Measurements from ENCODE around the gene PIK3R1.

The PIK3R1 gene

GRCh38 chr5:68295772-68296171, 80.2 kb downstream of the PIK3R1 start:
- no peak for DNase-seq (ENCODE audit: low spot score)

GRCh38 chr5:68296895-68297294, 81.3 kb downstream of the PIK3R1 start:
- no peak for DNase-seq (ENCODE audit: low spot score)

GRCh38 chr5:68297656-68298055, 82.1 kb downstream of the PIK3R1 start:
- DNase-seq (ENCODE audit: low spot score): no peak

DNA sequence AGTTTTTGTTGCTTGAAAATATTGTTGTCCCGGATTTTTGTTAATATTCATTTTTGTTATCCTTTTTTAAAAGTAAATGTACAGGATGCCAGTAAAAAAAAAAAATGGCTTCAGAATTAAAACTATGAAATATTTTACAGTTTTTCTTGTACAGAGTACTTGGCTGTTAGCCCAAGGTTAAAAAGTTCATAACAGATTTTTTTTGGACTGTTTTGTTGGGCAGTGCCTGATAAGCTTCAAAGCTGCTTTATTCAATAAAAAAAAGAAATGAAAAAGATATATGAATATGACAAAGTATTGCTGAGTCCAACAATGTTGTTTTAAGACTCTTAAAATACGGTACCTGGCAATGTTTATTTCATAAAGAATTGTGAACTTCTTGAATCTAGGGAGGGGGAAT, 82.9 kb downstream of the PIK3R1 start:
- no peak for DNase-seq (ENCODE audit: low spot score)

GRCh38 chr5:68299105-68299504, 83.5 kb downstream of the PIK3R1 start:
- no peak for DNase-seq (ENCODE audit: low spot score)

- no peak for DNase-seq (ENCODE audit: low spot score)
Observed at GRCh38 chr5:68299575-68299974, 84.0 kb downstream of the PIK3R1 start.

GRCh38 chr5:68303038-68303738, 87.6 kb downstream of the PIK3R1 start:
- DNase-seq (ENCODE audit: low spot score): peak; percentile 58

DNA sequence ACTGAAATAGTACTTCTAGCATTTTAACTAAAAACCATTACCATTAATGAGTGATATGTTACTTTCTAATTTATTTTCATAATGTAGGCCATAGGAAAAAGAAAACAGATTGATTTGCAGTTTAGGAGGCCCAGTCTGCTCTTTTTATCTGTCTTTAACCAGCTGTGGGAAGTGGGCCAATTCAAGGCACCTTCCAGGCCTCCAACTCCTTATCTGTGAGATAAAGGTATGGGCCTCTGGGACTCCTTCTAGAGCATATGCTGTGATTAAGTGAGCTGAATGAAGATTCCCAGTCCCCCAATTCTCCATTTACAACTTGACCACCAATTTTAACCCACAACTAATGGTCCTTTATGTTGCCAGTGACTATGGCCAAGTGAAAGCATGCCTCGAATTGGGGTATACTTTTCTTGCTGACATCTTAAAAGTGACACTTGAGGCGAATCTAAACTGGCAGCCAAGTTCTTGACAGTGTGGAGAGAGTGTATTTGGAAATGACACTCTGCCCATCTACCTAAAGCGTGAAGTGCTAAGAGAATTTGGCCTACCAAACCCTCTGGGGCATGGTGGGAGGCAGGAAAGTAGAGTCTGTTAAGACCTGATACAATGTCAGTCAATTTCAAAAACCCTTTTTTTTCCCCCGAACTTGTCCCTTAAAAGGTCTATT, 88.3 kb downstream of the PIK3R1 start:
- DNase-seq (ENCODE audit: low spot score): peak; percentile 70

- peak; percentile 67 for DNase-seq (ENCODE audit: low spot score)
Observed at GRCh38 chr5:68304421-68305052, 89.0 kb downstream of the PIK3R1 start.

DNA sequence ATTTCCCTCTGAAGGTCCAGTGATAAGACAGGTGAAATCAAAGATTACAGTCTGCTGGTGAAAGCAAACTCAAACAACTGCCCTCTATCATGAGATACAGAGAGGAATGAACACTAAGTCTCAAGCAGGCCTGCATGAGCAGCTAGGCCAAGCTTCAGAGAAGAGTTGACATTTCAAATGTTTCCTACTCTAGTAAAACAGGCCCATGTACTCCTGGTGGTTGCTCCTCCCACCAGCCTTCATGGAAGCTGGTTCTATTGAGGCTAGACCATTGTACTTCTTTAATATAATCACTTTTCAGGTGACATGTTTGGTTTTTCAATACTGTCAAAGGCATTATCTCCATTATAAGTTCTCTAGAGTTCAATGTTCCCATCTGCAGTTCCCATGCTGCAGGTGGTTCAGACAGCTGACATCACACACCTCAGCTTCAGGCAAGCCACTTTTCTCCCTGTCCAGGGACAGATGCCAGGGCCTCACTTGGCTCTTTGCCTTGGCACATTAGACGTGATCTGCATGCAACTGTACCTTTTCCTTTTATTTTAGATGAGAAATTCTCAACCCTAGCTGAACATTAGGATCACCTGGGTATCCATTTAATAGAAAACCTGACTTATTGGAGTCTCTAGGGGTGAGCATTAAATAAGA, 89.8 kb downstream of the PIK3R1 start:
- no peak for DNase-seq (ENCODE audit: low spot score)

- no peak for DNase-seq (ENCODE audit: low spot score)
Observed at GRCh38 chr5:68306361-68307014, 90.9 kb downstream of the PIK3R1 start.

- no peak for DNase-seq (ENCODE audit: low spot score)
Observed at GRCh38 chr5:68313336-68313735, 97.8 kb downstream of the PIK3R1 start.

DNA sequence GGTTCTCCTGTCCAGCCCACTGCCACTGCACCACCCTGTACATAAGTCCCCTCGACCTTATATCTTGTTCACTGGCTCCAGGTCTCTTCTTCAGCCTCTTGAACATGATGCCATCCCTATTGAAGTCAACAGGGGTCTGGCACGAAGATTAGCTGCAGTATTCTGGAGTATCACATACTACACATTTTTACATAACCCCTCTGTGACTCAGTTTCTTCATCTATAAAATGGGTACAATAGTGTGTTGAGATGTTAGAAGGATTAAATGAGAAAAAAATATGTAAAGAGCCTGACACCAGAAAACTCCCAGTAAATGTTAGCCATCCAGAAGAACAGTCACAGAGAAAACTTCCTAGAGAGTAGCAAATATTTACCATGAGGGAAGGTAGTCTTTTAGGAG, 98.9 kb downstream of the PIK3R1 start:
- no peak for DNase-seq (ENCODE audit: low spot score)

GRCh38 chr5:68315679-68316271, 100.2 kb downstream of the PIK3R1 start:
- DNase-seq (ENCODE audit: low spot score): no peak

- DNase-seq (ENCODE audit: low spot score): no peak
Observed at GRCh38 chr5:68316469-68316868, 100.9 kb downstream of the PIK3R1 start.

DNA sequence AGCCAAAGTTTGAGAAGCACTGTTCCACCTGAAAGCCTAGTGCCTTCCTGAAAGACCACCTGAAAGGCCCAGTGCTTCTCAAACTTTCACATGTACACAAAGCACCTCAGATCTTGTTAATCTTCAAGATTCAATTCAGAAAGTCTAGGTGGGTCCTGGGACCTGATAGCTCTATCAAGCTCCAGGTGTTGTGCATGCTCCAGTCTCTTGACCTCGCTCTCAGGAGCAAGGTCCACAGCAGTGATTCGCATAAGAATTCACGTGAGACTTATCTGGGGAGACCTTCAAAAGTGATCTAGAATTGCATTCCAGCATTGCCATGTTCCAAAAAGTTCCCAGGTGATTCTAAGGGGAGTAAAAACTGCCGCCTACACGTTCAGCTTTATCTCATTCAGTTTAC, 102.1 kb downstream of the PIK3R1 start:
- no peak for DNase-seq (ENCODE audit: low spot score)

GRCh38 chr5:68318955-68319705, 103.6 kb downstream of the PIK3R1 start:
- DNase-seq (ENCODE audit: low spot score): no peak

DNA sequence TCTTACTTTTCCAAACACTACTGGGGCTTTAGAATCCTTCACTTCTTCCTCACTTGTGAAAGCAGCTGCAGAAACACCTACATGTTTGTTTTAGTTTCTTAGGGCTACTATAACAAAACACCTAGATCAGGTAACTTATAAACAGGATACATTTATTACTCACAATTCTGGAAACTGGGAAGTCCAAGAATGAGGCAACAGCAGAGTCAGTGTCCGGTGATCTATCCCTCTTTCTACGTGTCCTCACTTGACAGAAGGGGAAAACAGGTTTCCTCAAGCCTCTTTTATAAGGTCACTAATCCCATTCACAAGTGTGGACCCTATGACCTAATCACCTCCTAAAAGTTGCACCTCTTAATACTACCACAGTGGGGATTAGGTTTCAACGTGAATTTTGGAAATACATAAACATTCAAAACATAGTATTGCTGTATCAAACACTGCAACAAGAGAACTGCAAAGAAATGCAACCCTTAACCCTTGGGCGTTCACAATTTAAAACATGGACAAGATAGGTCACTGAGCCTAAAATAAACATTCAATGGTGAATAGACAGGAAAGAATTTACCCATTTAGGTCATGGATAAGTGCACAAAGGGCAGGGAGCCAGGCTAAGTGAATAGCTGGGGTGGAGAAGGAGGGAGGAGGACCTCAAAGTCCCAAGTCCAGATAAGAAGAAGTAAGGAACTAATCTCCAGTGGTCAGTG, 104.3 kb downstream of the PIK3R1 start:
- DNase-seq (ENCODE audit: low spot score): no peak

DNA sequence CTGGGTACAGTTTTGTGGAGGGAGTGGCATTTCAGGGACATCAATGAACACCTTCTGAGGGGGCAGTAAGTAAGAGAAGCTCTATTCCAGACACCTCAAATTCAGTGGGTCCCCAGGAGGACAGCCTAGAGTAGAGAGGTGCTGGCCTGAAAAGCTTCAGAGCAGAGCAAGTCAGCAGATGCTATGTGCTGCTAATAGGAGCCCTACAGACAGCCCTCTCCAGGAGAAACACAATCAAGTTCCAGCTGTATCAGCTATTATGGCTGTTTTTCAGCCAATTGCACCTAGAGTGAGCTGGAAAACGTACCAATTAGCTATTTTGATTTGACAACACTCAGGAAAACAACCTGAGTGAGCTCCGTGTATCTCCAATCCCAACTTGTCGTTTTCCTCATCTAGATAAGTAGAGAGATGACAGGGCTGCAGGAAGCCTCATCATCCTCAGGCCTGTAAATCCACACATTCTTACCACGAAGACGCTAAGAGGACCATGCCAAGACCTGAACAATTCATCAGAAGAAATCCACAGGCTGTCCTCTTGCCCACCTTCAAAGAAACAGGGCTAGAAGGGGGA, 104.9 kb downstream of the PIK3R1 start:
- no peak for DNase-seq (ENCODE audit: low spot score)

Data from SK-N-DZ (cell line).